Trophoblast cell (in vitro differentiated cells and primary cell): ENCODE measurements around the gene USP17L12.
"Not testable (repeated sequence)": the region's sequence is repeated elsewhere in the genome, so short reads cannot be mapped to it uniquely, and the experiment has no call there.

Experiments used
- DNase-seq, 2 donors: peaks; one replicate each; pipeline ENCODE4 v3.0.0-alpha.2; 2016
- H2AFZ ChIP-seq: 2 replicates; pipeline ENCODE4 v1.6.1; 2013; ENCODE audit warnings: low read length, moderate library complexity, mild to moderate bottlenecking; ENCODE audit not compliant: insufficient read depth, poor library complexity
- H2AK5ac ChIP-seq: 2 replicates; pipeline ENCODE4 v1.6.1; 2013; ENCODE audit warnings: mild to moderate bottlenecking, low read length
- H2BK120ac ChIP-seq: 2 replicates; pipeline ENCODE4 v1.6.1; 2013; ENCODE audit warnings: low read length, mild to moderate bottlenecking, moderate library complexity; ENCODE audit not compliant: insufficient read depth, poor library complexity
- H2BK12ac ChIP-seq: 2 replicates; pipeline ENCODE4 v1.6.1; 2013; ENCODE audit warnings: mild to moderate bottlenecking, low read length, moderate library complexity
- H2BK5ac ChIP-seq: 2 replicates; pipeline ENCODE4 v1.6.1; 2013; ENCODE audit warnings: low read length, low read depth, moderate library complexity, mild to moderate bottlenecking; ENCODE audit not compliant: poor library complexity
- H3K14ac ChIP-seq: 2 replicates; pipeline ENCODE4 v1.6.1; 2013; ENCODE audit warnings: mild to moderate bottlenecking, low read length
- H3K18ac ChIP-seq: 2 replicates; pipeline ENCODE4 v1.6.1; 2013; ENCODE audit warnings: mild to moderate bottlenecking, low read length
- H3K23ac ChIP-seq: 2 replicates; pipeline ENCODE4 v1.6.1; 2013; ENCODE audit warnings: low read length
- H3K27ac ChIP-seq: 2 replicates; pipeline ENCODE4 v1.5.1; 2013; ENCODE audit warnings: low read depth, mild to moderate bottlenecking, inconsistent platforms, low read length, moderate library complexity
- H3K27me3 ChIP-seq: 2 replicates; pipeline ENCODE4 v1.6.1; 2013; ENCODE audit warnings: inconsistent platforms, mild to moderate bottlenecking, low read length, moderate library complexity; ENCODE audit not compliant: insufficient read depth
- H3K36me3 ChIP-seq, 2 experiments: 1 replicate in 1 of 2; 2 replicates in 1 of 2; pipeline ENCODE4 v1.6.1; 2013; ENCODE audit warnings: low read length in 2 of 2, mild to moderate bottlenecking in 2 of 2, moderate library complexity in 1 of 2; ENCODE audit not compliant: insufficient read depth in 2 of 2, control insufficient read depth in 1 of 2
- H3K4ac ChIP-seq: 2 replicates; pipeline ENCODE4 v1.6.1; 2013; ENCODE audit warnings: low read depth, mild to moderate bottlenecking, low read length, moderate library complexity
- H3K4me1 ChIP-seq, 2 experiments: 1 replicate in 1 of 2; 2 replicates in 1 of 2; pipeline ENCODE4 v1.6.1; 2013; ENCODE audit warnings: low read length in 2 of 2, mild to moderate bottlenecking in 2 of 2, moderate library complexity in 1 of 2; ENCODE audit not compliant: insufficient read depth in 2 of 2, control insufficient read depth in 1 of 2
- H3K4me2 ChIP-seq: 2 replicates; pipeline ENCODE4 v1.6.1; 2013; ENCODE audit warnings: inconsistent platforms, mild to moderate bottlenecking, low read length, moderate library complexity
- H3K4me3 ChIP-seq: 2 replicates; pipeline ENCODE4 v1.5.1; 2013; ENCODE audit warnings: mild to moderate bottlenecking, low read depth, low read length, inconsistent platforms
- H3K79me1 ChIP-seq: one replicate; pipeline ENCODE4 v1.6.1; 2013; ENCODE audit warnings: low read length
- H3K79me2 ChIP-seq: 2 replicates; pipeline ENCODE4 v1.6.1; 2013; ENCODE audit warnings: low read length, mild to moderate bottlenecking; ENCODE audit not compliant: control insufficient read depth, insufficient read depth, poor library complexity
- H3K9ac ChIP-seq: 2 replicates; pipeline ENCODE4 v1.6.1; 2013; ENCODE audit warnings: mild to moderate bottlenecking, low read length
- H3K9me3 ChIP-seq: 2 replicates; pipeline ENCODE4 v1.6.1; 2013; ENCODE audit warnings: low read depth, mild to moderate bottlenecking, control low read depth, inconsistent platforms, low read length; ENCODE audit not compliant: insufficient read depth
- H4K12ac ChIP-seq: 2 replicates; pipeline ENCODE4 v1.6.1; 2013; ENCODE audit warnings: low read depth, mild to moderate bottlenecking, low read length, moderate library complexity
- H4K8ac ChIP-seq: 2 replicates; pipeline ENCODE4 v1.6.1; 2013; ENCODE audit warnings: low read depth, mild to moderate bottlenecking, low read length, moderate library complexity
- H4K91ac ChIP-seq: one replicate; pipeline ENCODE4 v1.6.1; 2013; ENCODE audit warnings: low read depth, mild to moderate bottlenecking, low read length, moderate library complexity
- WGBS: extraction: QIAGEN DNeasy Blood & Tissue Kit; methylation state at CpG from one replicate; pipeline ENCODE4 v1.1.7; 2013; ENCODE audit warnings: missing lambda C conversion rate; ENCODE audit not compliant: insufficient read length, insufficient coverage; ENCODE audit errors: extremely low coverage; 5-methylcytosine and 5-hydroxymethylcytosine counted together

The USP17L12 gene

DNA sequence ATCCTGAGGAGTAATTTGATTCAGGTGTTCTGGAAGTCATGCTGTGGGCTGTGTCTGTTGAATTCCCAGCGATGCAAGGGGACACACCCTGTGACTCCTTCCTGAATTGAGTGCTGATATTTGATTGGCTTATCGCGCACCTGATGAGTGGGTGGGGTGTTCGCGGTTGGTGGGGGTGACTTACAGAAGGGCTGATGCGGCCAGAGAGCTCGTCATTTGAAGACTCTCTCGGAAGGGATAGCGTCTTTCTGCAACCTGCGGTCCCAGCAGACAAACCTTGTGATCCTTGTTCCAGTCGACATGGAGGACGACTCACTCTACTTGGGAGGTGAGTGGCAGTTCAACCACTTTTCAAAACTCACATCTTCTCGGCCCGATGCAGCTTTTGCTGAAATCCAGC is 23.6 kb downstream of the USP17L12 start, which contains the start of gene USP17L17:
Gene USP17L17, plus strand, starts transcription at position 301 of the 400 bp plus-strand sequence. Its CDS starts 0 bp downstream, at position 301.
- not testable (repeated sequence) for H2BK120ac ChIP-seq, H3K4me1 ChIP-seq, H3K23ac ChIP-seq, H3K18ac ChIP-seq, H3K4me2 ChIP-seq, H4K12ac ChIP-seq, H3K27ac ChIP-seq, H3K36me3 ChIP-seq, DNase-seq, H3K4me3 ChIP-seq, H3K27me3 ChIP-seq, H3K4ac ChIP-seq, H3K9ac ChIP-seq, H2BK5ac ChIP-seq, H2AFZ ChIP-seq, H4K8ac ChIP-seq, H3K79me1 ChIP-seq, H3K14ac ChIP-seq, H2BK12ac ChIP-seq, H4K91ac ChIP-seq, H3K79me2 ChIP-seq, H2AK5ac ChIP-seq, H3K9me3 ChIP-seq
- WGBS = no CpG with 5 or more reads among the region's 14 CpGs

DNA sequence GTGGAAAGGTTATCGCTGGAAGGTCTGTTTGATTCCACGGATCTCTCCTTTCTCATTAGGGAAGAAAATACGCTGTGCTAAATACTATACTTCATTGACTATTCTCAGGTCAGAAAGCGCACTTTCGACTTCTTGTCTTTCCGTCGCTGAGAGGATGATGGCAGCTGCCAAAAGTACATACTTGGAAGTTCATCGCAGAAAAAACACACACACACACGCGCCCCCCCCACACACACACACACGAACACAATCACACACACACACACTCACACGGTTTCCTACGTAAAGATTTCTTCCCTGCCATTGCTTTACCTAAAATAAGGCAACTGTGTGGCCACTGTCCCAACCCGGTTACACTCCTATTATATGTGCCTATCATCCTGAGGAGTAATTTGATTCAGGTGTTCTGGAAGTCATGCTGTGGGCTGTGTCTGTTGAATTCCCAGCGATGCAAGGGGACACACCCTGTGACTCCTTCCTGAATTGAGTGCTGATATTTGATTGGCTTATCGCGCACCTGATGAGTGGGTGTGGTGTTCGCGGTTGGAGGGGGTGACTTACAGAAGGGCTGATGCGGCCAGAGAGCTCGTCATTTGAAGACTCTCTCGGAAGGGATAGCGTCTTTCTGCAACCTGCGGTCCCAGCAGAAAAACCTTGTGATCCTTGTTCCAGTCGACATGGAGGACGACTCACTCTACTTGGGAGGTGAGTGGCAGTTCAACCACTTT is 28.2 kb downstream of the USP17L12 start, which contains the start of gene USP17L18:
Gene USP17L18, plus strand, starts transcription at position 678 of the 728 bp plus-strand sequence. Its CDS starts 0 bp downstream, at position 678.
- not testable (repeated sequence) for H2AK5ac ChIP-seq, H3K27ac ChIP-seq, H3K79me2 ChIP-seq, H2BK12ac ChIP-seq, H3K9ac ChIP-seq, H3K4ac ChIP-seq, H3K18ac ChIP-seq, H3K27me3 ChIP-seq, H3K4me2 ChIP-seq, H4K91ac ChIP-seq, H3K36me3 ChIP-seq, H3K9me3 ChIP-seq, H3K23ac ChIP-seq, H3K14ac ChIP-seq, H2BK120ac ChIP-seq, H3K4me3 ChIP-seq, H4K8ac ChIP-seq, H3K4me1 ChIP-seq, H2AFZ ChIP-seq, H3K79me1 ChIP-seq, H2BK5ac ChIP-seq, H4K12ac ChIP-seq
- DNase-seq = peak; percentile 0 to 1
- WGBS = 100% methylated on average over 3 of the region's 26 CpGs

DNA sequence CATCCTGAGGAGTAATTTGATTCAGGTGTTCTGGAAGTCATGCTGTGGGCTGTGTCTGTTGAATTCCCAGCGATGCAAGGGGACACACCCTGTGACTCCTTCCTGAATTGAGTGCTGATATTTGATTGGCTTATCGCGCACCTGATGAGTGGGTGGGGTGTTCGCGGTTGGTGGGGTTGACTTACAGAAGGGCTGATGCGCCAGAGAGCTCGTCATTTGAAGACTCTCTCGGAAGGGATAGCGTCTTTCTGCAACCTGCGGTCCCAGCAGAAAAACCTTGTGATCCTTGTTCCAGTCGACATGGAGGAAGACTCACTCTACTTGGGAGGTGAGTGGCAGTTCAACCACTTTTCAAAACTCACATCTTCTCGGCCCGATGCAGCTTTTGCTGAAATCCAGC is 33.1 kb downstream of the USP17L12 start, which contains the start of gene USP17L19:
Gene USP17L19, plus strand, starts transcription at position 301 of the 400 bp plus-strand sequence. Its CDS starts 0 bp downstream, at position 301.
- H3K27ac ChIP-seq, H4K91ac ChIP-seq, H3K4me2 ChIP-seq, H3K4ac ChIP-seq, H3K36me3 ChIP-seq, H3K79me1 ChIP-seq, H3K9ac ChIP-seq, H2AFZ ChIP-seq, H3K4me1 ChIP-seq, DNase-seq, H4K8ac ChIP-seq, H3K23ac ChIP-seq, H2BK5ac ChIP-seq, H3K4me3 ChIP-seq, H3K79me2 ChIP-seq, H3K18ac ChIP-seq, H3K14ac ChIP-seq, H3K9me3 ChIP-seq, H4K12ac ChIP-seq, H3K27me3 ChIP-seq, H2AK5ac ChIP-seq, H2BK120ac ChIP-seq, H2BK12ac ChIP-seq: not testable (repeated sequence)
- no CpG with 5 or more reads among the region's 13 CpGs for WGBS

DNA sequence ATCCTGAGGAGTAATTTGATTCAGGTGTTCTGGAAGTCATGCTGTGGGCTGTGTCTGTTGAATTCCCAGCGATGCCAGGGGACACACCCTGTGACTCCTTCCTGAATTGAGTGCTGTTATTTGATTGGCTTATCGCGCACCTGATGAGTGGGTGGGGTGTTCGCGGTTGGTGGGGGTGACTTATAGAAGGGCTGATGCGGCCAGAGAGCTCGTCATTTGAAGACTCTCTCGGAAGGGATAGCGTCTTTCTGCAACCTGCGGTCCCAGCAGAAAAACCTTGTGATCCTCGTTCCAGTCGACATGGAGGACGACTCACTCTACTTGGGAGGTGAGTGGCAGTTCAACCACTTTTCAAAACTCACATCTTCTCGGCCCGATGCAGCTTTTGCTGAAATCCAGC is 37.9 kb downstream of the USP17L12 start, which contains the start of gene USP17L20:
Gene USP17L20, plus strand, starts transcription at position 301 of the 400 bp plus-strand sequence. Its CDS starts 0 bp downstream, at position 301.
- not testable (repeated sequence) for H3K14ac ChIP-seq, H3K18ac ChIP-seq, H2AFZ ChIP-seq, H3K27ac ChIP-seq, H3K9ac ChIP-seq, H3K23ac ChIP-seq, H4K91ac ChIP-seq, H3K4me1 ChIP-seq, H4K12ac ChIP-seq, H3K4me3 ChIP-seq, H2BK12ac ChIP-seq, H3K4me2 ChIP-seq, H3K27me3 ChIP-seq, DNase-seq, H3K36me3 ChIP-seq, H2BK5ac ChIP-seq, H4K8ac ChIP-seq, H3K79me2 ChIP-seq, H2AK5ac ChIP-seq, H2BK120ac ChIP-seq, H3K4ac ChIP-seq, H3K79me1 ChIP-seq, H3K9me3 ChIP-seq
- no CpG with 5 or more reads among the region's 15 CpGs for whole genome bisulfite sequencing
